Calu3 (cell line): ENCODE data around the gene CAPZA2. TPM values are rescaled to one million over a fixed set of nuclear protein-coding genes. Genes with fewer than 3 reads are reported as not detected.

Source experiments
- BruUV-seq: library from RNA; stranded (reverse); fragments of 400-500 nt; replicated peaks from 2 replicates; lab custom pipeline; 2021; lab: Mats Ljungman, UMichigan
- CTCF ChIA-PET: fragments of 300-600 bp; sonication (Branson Sonifier 250); formaldehyde crosslinking; loops from one replicate; lab custom pipeline; 2022; ENCODE audit warnings: antibody characterized with exemption; lab: Charles Lee
- DNase-seq: peaks from one replicate; pipeline ENCODE4 v3.0.0; 2022
- H3K27ac Mint-ChIP-seq: one replicate; pipeline ENCODE4 v1.8.0; 2022; ENCODE audit warnings: mixed read lengths; ENCODE audit not compliant: unreplicated experiment
- H3K27me3 Mint-ChIP-seq: one replicate; pipeline ENCODE4 v1.8.0; 2022; ENCODE audit warnings: mixed read lengths; ENCODE audit not compliant: unreplicated experiment
- H3K36me3 Mint-ChIP-seq: one replicate; pipeline ENCODE4 v1.8.0; 2022; ENCODE audit warnings: mild to moderate bottlenecking, moderate library complexity, mixed read lengths; ENCODE audit not compliant: insufficient read depth, unreplicated experiment
- H3K4me1 Mint-ChIP-seq: one replicate; pipeline ENCODE4 v1.8.0; 2022; ENCODE audit warnings: mild to moderate bottlenecking, low read depth, mixed read lengths; ENCODE audit not compliant: unreplicated experiment
- H3K4me3 Mint-ChIP-seq: one replicate; pipeline ENCODE4 v1.8.0; 2022; ENCODE audit warnings: mild to moderate bottlenecking, low read depth, moderate library complexity, mixed read lengths; ENCODE audit not compliant: unreplicated experiment
- H3K9me3 Mint-ChIP-seq: one replicate; pipeline ENCODE4 v1.8.0; 2022; ENCODE audit warnings: low read depth, mixed read lengths; ENCODE audit not compliant: unreplicated experiment
- CTCF ChIP-seq: fragments of 200-600 bp; IDR thresholded peaks from one replicate; pipeline ENCODE4 v1.8.0; 2022; ENCODE audit warnings: antibody characterized with exemption; ENCODE audit not compliant: unreplicated experiment
- intact Hi-C: fragments of 100-400 bp; cut with micrococcal nuclease; formaldehyde crosslinking; loops from one replicate; pipeline ENCODE4 v1.10.0; 2022; ENCODE audit not compliant: unreplicated experiment
- total RNA-seq: library from RNA; stranded (reverse); gene quantifications from 2 replicates; pipeline ENCODE4 v1.2.3, GENCODE V29; 2022

CAPZA2 gene
- total RNA-seq, 1 experiment from 2014 or later, result 209 TPM

- H3K36me3 Mint-ChIP-seq, result no peaks in the 10 kb centered on the region
- no peak for TF ChIP-seq CTCF
- H3K27me3 Mint-ChIP-seq, result no peaks in the 10 kb centered on the region
- no peak overlapping the region for H3K4me3 Mint-ChIP-seq
- no peaks in the 10 kb centered on the region for H3K9me3 Mint-ChIP-seq
- peaks cover 11% of the 10 kb centered on the region for H3K4me1 Mint-ChIP-seq
- no peak for DNase-seq
- CTCF ChIA-PET, result interaction anchor here (0.8 kb wide), 1 partner anchor 160 kb away, joined by 3 read pairs; no protein-coding TSS in a partner anchor
- BruUV-seq, result no TSS peak
- no peak overlapping the region for H3K27ac Mint-ChIP-seq
- intact Hi-C loops, result no loop called here
Measured at GRCh38 chr7:116967254-116967922, 105.0 kb downstream of the CAPZA2 start.

GRCh38 chr7:116967983-116968382 is 105.6 kb downstream of the CAPZA2 start:
- CTCF ChIA-PET, result interaction anchor here (0.8 kb wide), 1 partner anchor 160 kb away, joined by 3 read pairs; no protein-coding TSS in a partner anchor
- no peaks in the 10 kb centered on the region for H3K36me3 Mint-ChIP-seq
- no peaks in the 10 kb centered on the region for H3K9me3 Mint-ChIP-seq
- no peak for TF ChIP-seq CTCF
- peaks cover 11% of the 10 kb centered on the region for H3K4me1 Mint-ChIP-seq
- DNase-seq, result no peak
- intact Hi-C loops, result no loop called here
- no peak overlapping the region for H3K4me3 Mint-ChIP-seq
- no TSS peak for BruUV-seq
- no peak overlapping the region for H3K27ac Mint-ChIP-seq
- no peaks in the 10 kb centered on the region for H3K27me3 Mint-ChIP-seq

GRCh38 chr7:116968631-116969030 is 106.2 kb downstream of the CAPZA2 start:
- no peak for TF ChIP-seq CTCF
- CTCF ChIA-PET, result no interaction called here
- no peaks in the 10 kb centered on the region for H3K9me3 Mint-ChIP-seq
- H3K4me3 Mint-ChIP-seq, result no peak overlapping the region
- DNase-seq, result no peak
- H3K27ac Mint-ChIP-seq, result no peak overlapping the region
- no peaks in the 10 kb centered on the region for H3K27me3 Mint-ChIP-seq
- intact Hi-C loops, result no loop called here
- BruUV-seq, result no TSS peak
- H3K4me1 Mint-ChIP-seq, result peaks cover 11% of the 10 kb centered on the region
- H3K36me3 Mint-ChIP-seq, result no peaks in the 10 kb centered on the region

- CTCF ChIA-PET, result no interaction called here
- no TSS peak for BruUV-seq
- no peak overlapping the region for H3K4me3 Mint-ChIP-seq
- DNase-seq, result no peak
- no peaks in the 10 kb centered on the region for H3K9me3 Mint-ChIP-seq
- H3K36me3 Mint-ChIP-seq, result no peaks in the 10 kb centered on the region
- no peak overlapping the region for H3K27ac Mint-ChIP-seq
- intact Hi-C loops, result no loop called here
- H3K4me1 Mint-ChIP-seq, result peaks cover 11% of the 10 kb centered on the region
- no peak for TF ChIP-seq CTCF
- no peaks in the 10 kb centered on the region for H3K27me3 Mint-ChIP-seq
Measured at GRCh38 chr7:116969371-116969902, 107.0 kb downstream of the CAPZA2 start.
